ENCODE results near the gene TNNT3. TPM values are rescaled to one million over a fixed set of nuclear protein-coding genes. Genes with fewer than 3 reads are reported as not detected.

TNNT3 gene
- total RNA-seq, 1 experiment from 2014 or later, result not detected

Other genes starting within 250 kb of the TNNT3 start
- not detected in 2 replicates for gene KRTAP5-6, start 222.5 kb upstream of the TNNT3 start, total RNA-seq (2014; rRNA removed; shearing (Covaris generic))
- 0.09 and 0.11 TPM in 2 replicates for gene IFITM10, start 169.1 kb upstream of the TNNT3 start, total RNA-seq (2014; rRNA removed; shearing (Covaris generic))
- 128 and 157 TPM in 2 replicates for gene CTSD, start 155.8 kb upstream of the TNNT3 start, total RNA-seq (2014; rRNA removed; shearing (Covaris generic))
- gene SYT8, start 84.7 kb upstream of the TNNT3 start, total RNA-seq (2014; rRNA removed; shearing (Covaris generic)), result not detected in 2 replicates
- not detected in 2 replicates for gene TNNI2, start 80.7 kb upstream of the TNNT3 start, total RNA-seq (2014; rRNA removed; shearing (Covaris generic))
- 3.8 and 6.5 TPM in 2 replicates for gene LSP1, start 66.6 kb upstream of the TNNT3 start, total RNA-seq (2014; rRNA removed; shearing (Covaris generic))
- not detected in 2 replicates for gene PRR33, start 27.8 kb upstream of the TNNT3 start, total RNA-seq (2014; rRNA removed; shearing (Covaris generic))
- 165 and 168 TPM in 2 replicates for gene MRPL23, start 27.6 kb downstream of the TNNT3 start, total RNA-seq (2014; rRNA removed; shearing (Covaris generic))
- 0.06 TPM in 1 of 2 replicates, not detected in the other for gene H19, start 78.1 kb downstream of the TNNT3 start, total RNA-seq (2014; rRNA removed; shearing (Covaris generic))
- 0.29 and 0.45 TPM in 2 replicates for gene IGF2, start 219.7 kb downstream of the TNNT3 start, total RNA-seq (2014; rRNA removed; shearing (Covaris generic))
- gene INS, start 241.5 kb downstream of the TNNT3 start, total RNA-seq (2014; rRNA removed; shearing (Covaris generic)), result not detected in 2 replicates